Measurements from ENCODE around the gene ZNF524.

Gene ZNF524

DNA sequence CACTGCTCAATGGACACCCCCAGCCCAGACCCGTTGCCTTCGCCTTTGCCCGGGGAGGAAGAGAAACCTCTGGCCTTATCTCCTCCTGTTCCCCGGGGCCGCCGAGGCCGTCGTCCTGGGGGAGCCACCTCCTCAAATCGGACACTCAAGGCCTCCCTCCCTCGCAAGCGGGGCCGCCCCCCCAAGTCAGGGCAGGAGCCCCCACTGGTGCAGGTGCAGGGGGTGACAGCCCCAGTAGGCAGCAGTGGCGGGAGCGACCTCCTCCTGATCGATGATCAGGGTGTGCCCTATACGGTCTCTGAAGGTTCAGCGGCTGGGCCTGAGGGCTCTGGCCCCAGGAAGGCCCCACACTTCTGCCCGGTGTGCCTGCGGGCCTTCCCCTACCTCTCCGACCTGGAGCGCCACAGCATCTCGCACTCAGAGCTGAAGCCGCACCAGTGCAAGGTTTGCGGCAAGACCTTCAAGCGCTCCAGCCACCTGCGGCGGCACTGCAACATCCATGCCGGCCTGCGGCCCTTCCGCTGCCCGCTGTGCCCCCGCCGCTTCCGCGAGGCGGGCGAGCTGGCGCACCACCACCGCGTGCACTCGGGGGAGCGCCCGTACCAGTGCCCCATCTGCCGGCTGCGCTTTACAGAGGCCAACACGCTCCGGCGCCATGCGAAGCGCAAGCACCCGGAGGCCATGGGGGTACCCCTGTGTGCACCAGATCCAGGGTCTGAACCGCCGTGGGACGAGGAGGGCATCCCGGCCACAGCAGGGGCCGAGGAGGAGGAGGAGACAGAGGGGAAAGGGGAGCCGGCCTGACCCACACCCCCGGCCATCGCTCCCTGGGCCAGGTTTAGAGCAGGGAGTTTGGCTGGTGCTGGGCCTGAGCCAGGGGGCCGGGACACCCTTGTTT is 2.3 kb downstream of the ZNF524 start:
- no peak for DNase-seq (ENCODE audit: low read depth, low spot score)
- no peak overlapping the region for H3K4me3 ChIP-seq (ENCODE audit: low read length)
- WGBS (ENCODE audit: insufficient coverage, insufficient read length): no CpG with 5 or more reads among the region's 60 CpGs
- H3K9me3 ChIP-seq (ENCODE audit: control insufficient read depth, insufficient read depth, low read length): no peaks in the 10 kb centered on the region
- H3K27me3 ChIP-seq (ENCODE audit: control insufficient read depth, insufficient read depth, low read length): no peaks in the 10 kb centered on the region
- peaks cover 1% of the 10 kb centered on the region for H3K4me1 ChIP-seq (ENCODE audit: control insufficient read depth, insufficient read depth, low read length)
- H3K27ac ChIP-seq (ENCODE audit: low read length): no peak overlapping the region
- no peaks in the 10 kb centered on the region for H3K36me3 ChIP-seq (ENCODE audit: control insufficient read depth, insufficient read depth, low read length)

DNA sequence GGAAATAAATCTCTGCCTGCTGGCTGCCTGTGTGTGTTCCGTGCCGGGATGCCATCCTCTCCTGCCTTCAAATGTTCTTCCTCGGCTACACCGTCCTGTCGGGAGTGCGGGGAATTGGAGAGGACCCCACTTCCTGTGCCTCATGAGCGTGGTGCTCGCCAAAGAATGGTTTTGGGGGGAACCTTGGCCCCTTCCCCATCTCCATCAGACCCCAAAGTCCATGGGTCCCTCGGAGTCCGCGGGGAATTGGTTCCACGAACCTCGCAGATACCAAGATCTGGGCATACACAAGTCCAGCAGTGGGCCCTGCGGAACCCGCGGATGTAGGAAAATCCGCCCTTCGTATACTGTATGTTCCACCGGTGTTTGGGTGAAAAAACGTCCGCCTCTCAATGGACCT is 3.0 kb downstream of the ZNF524 start:
- Histone ChIP-seq H3K4me1 (ENCODE audit: control insufficient read depth, insufficient read depth, low read length) (peaks cover 1% of the 10 kb centered on the region; the same call in 1 of the 2 replicates), H3K36me3 (ENCODE audit: control insufficient read depth, insufficient read depth, low read length) (no peaks in the 10 kb centered on the region), H3K4me3 (ENCODE audit: low read length) (no peak overlapping the region), H3K9me3 (ENCODE audit: control insufficient read depth, insufficient read depth, low read length) (no peaks in the 10 kb centered on the region), H3K27me3 (ENCODE audit: control insufficient read depth, insufficient read depth, low read length) (no peaks in the 10 kb centered on the region), H3K27ac (ENCODE audit: low read length) (no peak overlapping the region)
- DNase-seq (ENCODE audit: low read depth, low spot score): no peak
- no CpG with 5 or more reads among the region's 21 CpGs for WGBS (ENCODE audit: insufficient coverage, insufficient read length)

DNA sequence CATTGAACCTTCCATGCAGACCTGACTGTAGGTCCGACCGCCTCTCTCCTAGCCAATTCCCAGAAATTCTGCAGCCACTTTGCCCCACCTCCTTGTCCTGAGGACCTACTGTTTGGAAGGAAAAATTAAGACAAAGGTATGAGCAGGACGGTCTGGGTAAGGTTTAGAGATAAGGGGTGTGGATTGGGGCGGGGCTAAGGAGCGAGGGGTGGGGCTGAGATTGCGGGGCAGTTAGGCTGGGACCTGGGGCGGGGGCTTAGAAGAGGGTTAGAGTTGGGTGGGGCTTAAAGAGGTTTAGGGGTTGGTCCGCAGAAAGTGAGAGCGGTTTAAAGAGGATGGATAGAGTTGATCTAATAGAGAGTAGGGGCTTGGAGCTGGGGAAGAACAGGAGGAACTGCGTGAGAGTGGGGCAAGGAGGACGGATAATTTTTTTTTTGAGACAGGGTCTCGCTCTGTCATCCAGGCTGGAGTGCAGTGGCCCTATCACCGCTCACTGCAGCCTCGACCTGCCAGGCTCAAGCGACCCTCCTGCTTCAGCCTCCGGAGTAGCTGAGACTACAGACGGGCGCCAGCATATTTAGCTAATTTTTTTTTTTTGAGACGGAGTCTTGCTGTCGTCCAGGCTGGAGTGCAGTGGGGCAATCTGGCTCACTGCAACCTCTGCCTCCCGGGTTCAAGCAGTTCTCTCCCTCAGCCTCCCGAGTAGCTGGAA is 3.6 kb downstream of the ZNF524 start:
- no peak for DNase-seq (ENCODE audit: low read depth, low spot score)
- no peaks in the 10 kb centered on the region for H3K27me3 ChIP-seq (ENCODE audit: control insufficient read depth, insufficient read depth, low read length)
- no peak overlapping the region for H3K27ac ChIP-seq (ENCODE audit: low read length)
- 100% methylated on average over 2 of the region's 22 CpGs for WGBS (ENCODE audit: insufficient coverage, insufficient read length)
- no peak overlapping the region for H3K4me3 ChIP-seq (ENCODE audit: low read length)
- H3K36me3 ChIP-seq (ENCODE audit: control insufficient read depth, insufficient read depth, low read length): no peaks in the 10 kb centered on the region
- no peaks in the 10 kb centered on the region for H3K9me3 ChIP-seq (ENCODE audit: control insufficient read depth, insufficient read depth, low read length)
- peaks cover 1% of the 10 kb centered on the region; the same call in 1 of the 2 replicates for H3K4me1 ChIP-seq (ENCODE audit: control insufficient read depth, insufficient read depth, low read length)

DNA sequence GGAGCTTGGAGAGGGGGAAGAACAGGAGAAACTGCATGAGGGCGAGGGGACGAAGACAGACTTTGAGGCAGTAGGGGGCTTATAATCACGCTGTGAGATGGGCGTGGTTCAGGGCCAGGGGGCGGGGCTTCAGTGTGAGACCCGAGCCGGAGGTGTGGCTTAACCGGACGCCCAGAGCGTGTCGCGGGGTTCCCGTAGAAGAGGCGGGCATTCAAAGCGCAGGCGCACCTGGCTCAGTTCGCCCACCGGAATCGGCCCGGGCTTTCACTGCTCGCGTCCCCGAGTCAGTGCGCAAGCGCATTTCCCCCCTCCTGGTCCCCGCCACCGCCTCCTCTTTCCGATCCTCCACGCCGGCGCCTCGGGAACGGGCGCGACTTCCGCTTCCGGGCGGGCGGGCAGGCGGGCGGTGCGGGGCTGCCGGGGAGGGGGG is 5.1 kb downstream of the ZNF524 start:
- DNase-seq (ENCODE audit: low read depth, low spot score): no peak
- Histone ChIP-seq H3K27me3 (ENCODE audit: control insufficient read depth, insufficient read depth, low read length) (no peaks in the 10 kb centered on the region), H3K4me3 (ENCODE audit: low read length) (peak overlapping the region; percentile 58; the same call in 1 of the 2 replicates), H3K36me3 (ENCODE audit: control insufficient read depth, insufficient read depth, low read length) (no peaks in the 10 kb centered on the region), H3K9me3 (ENCODE audit: control insufficient read depth, insufficient read depth, low read length) (no peaks in the 10 kb centered on the region), H3K27ac (ENCODE audit: low read length) (no peak overlapping the region), H3K4me1 (ENCODE audit: control insufficient read depth, insufficient read depth, low read length) (peaks cover 1% of the 10 kb centered on the region; the same call in 1 of the 2 replicates)
- no CpG with 5 or more reads among the region's 43 CpGs for WGBS (ENCODE audit: insufficient coverage, insufficient read length)

DNA sequence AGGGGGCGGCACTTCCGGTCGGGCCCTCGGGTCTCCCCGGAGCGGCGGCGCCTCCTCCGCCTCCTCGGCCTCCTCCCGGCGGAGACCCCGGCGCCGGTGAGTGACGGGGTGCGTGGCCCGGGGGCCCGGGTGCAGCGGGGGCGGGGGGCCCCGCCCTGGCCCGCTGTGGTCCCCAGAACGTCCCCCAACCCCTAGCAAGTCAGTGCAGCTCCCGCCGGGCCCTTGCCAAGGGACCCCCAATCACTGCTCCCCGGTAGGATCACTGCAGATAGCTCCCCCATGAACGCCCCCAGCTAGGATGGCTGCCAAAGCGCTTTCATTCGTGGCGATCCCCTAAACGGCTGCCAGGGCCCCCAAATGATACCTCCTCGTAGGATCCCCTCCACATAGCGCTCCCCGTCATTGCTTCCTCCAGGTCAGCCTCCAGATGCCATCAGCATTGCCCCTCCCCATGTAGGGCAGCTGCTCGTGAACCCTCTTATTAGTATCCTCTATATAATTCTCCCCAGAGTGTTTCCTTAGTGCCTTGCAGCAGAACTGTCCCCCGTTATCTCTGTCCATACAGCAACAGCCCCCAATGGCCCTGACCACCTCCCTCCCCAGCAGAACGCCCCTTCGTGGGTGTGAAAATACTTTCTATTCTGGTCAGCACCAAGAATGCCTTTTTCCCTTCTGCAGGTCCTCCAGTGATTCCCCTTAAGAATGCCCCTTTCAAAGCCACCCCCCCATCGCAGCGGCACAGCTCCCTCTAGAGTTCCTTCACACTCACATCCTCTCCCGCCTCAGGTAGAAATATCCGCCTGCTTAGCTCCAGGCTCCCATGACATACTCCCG is 5.8 kb downstream of the ZNF524 start, which contains the start of gene ZNF865:
TSS of gene ZNF865 (plus strand) at position 11 of the 834 bp plus-strand sequence. CDS start 7,972 bp downstream, outside the sequence.
- WGBS (ENCODE audit: insufficient coverage, insufficient read length): no CpG with 5 or more reads among the region's 44 CpGs
- H3K36me3 ChIP-seq (ENCODE audit: control insufficient read depth, insufficient read depth, low read length): no peaks in the 10 kb centered on the region
- no peak for DNase-seq (ENCODE audit: low read depth, low spot score)
- H3K9me3 ChIP-seq (ENCODE audit: control insufficient read depth, insufficient read depth, low read length): no peaks in the 10 kb centered on the region
- no peaks in the 10 kb centered on the region for H3K27me3 ChIP-seq (ENCODE audit: control insufficient read depth, insufficient read depth, low read length)
- no peak within 1 kb of the TSS for H3K27ac ChIP-seq (ENCODE audit: low read length)
- peak within 1 kb of the TSS; percentile 58 for H3K4me3 ChIP-seq (ENCODE audit: low read length)
- peaks cover 1% of the 10 kb centered on the region; the same call in 1 of the 2 replicates for H3K4me1 ChIP-seq (ENCODE audit: control insufficient read depth, insufficient read depth, low read length)

DNA sequence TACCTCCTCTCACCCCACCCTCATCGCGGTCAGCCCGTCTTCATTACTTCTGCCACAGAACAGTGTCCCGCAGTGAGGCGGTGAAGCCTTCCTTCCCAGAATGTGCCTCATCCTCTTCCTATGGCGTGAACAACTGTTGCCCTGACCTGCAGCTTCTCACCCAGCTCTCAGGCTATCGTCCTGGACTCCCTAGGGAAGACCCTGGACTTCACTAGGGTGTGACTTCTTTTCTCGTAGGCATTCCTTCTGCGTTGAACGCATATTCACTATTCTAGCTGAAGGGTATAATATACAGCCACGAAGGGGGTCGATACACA is 6.3 kb downstream of the ZNF524 start:
- DNase-seq (ENCODE audit: low read depth, low spot score): no peak
- Histone ChIP-seq H3K27me3 (ENCODE audit: control insufficient read depth, insufficient read depth, low read length) (no peaks in the 10 kb centered on the region), H3K9me3 (ENCODE audit: control insufficient read depth, insufficient read depth, low read length) (no peaks in the 10 kb centered on the region), H3K4me3 (ENCODE audit: low read length) (peak overlapping the region; percentile 58; the same call in 1 of the 2 replicates), H3K36me3 (ENCODE audit: control insufficient read depth, insufficient read depth, low read length) (no peaks in the 10 kb centered on the region), H3K27ac (ENCODE audit: low read length) (no peak overlapping the region), H3K4me1 (ENCODE audit: control insufficient read depth, insufficient read depth, low read length) (peaks cover 1% of the 10 kb centered on the region; the same call in 1 of the 2 replicates)
- no CpG with 5 or more reads among the region's 12 CpGs for WGBS (ENCODE audit: insufficient coverage, insufficient read length)

DNA sequence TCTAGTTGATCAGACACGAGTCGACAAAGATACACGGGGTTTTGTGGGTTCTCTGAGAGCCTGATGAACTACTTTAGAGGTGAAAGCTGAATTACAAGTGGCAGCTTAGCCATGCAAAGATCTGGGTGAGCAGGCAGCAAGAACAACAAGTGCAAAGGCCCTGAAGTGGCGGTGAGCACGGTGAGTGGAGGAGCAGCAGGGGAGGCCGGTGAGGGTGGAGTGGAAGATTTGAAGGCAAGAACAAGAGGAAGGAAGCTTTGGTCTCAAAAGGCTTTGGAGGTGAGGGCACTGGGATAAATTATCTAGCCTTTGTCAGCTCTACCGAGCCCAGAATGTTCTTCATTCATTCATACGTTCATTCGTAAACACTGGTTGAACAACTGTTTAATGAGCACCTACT is 6.7 kb downstream of the ZNF524 start:
- H3K4me1 ChIP-seq (ENCODE audit: control insufficient read depth, insufficient read depth, low read length): peaks cover 1% of the 10 kb centered on the region; the same call in 1 of the 2 replicates
- no peak overlapping the region for H3K4me3 ChIP-seq (ENCODE audit: low read length)
- no peak overlapping the region for H3K27ac ChIP-seq (ENCODE audit: low read length)
- H3K36me3 ChIP-seq (ENCODE audit: control insufficient read depth, insufficient read depth, low read length): no peaks in the 10 kb centered on the region
- DNase-seq (ENCODE audit: low read depth, low spot score): no peak
- no peaks in the 10 kb centered on the region for H3K9me3 ChIP-seq (ENCODE audit: control insufficient read depth, insufficient read depth, low read length)
- no peaks in the 10 kb centered on the region for H3K27me3 ChIP-seq (ENCODE audit: control insufficient read depth, insufficient read depth, low read length)
- no CpG with 5 or more reads among the region's 9 CpGs for WGBS (ENCODE audit: insufficient coverage, insufficient read length)

DNA sequence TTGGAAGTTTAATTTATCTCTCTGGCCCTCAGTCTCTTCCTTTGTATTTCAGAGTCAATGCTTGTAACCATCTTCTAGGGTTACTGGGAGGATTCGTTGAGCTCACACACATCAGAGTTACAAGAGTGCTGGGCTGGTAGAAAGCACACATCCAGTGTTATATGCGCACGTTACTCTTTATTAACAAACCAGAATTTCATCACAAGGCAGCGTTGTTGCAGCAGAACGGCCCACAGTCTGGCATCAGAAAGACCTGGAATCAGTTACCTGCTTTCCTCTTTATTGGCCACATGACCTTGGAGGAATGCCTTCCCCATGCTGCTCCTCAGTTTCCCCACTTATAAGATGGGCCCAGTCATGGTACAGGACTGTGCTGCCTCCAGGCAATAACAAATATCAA is 9.2 kb downstream of the ZNF524 start:
- no CpG with 5 or more reads among the region's 5 CpGs for WGBS (ENCODE audit: insufficient coverage, insufficient read length)
- Histone ChIP-seq H3K4me3 (ENCODE audit: low read length) (no peak overlapping the region), H3K36me3 (ENCODE audit: control insufficient read depth, insufficient read depth, low read length) (peaks cover 5% of the 10 kb centered on the region; the same call in 1 of the 2 replicates), H3K27ac (ENCODE audit: low read length) (no peak overlapping the region), H3K4me1 (ENCODE audit: control insufficient read depth, insufficient read depth, low read length) (no peaks in the 10 kb centered on the region), H3K9me3 (ENCODE audit: control insufficient read depth, insufficient read depth, low read length) (no peaks in the 10 kb centered on the region), H3K27me3 (ENCODE audit: control insufficient read depth, insufficient read depth, low read length) (no peaks in the 10 kb centered on the region)
- DNase-seq (ENCODE audit: low read depth, low spot score): no peak

DNA sequence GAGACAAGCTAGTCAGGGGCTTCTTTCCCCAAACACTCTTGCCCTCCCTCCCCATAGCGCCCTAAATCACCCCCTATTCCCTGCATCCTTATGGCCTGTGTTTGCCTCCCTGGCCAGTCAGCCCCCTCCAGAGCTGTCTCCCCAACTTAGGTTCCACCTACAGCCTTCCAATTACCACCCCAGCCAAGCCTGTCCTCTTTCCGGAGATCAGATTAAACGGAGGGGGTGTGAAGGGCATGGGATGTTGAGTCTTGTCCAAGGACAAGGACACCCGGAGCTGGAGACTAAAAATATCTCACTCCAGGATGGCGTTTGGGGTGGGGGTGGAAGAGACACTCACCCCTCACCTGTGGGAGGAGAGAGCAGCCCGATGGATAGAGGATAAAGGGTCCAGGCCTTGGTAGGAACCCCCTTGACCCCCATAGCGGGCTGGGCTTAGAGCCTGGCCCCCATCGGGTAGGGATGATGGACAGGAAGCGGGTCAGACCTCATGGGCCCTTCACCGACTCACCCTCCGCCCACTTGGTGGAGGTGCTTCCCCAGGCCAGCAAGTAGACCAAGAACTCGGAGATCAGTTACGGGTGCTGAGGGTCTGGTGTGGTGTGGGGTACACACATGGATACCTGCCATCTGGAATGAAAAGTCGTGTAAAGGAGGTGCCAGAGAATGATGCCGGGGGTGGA is 11.4 kb downstream of the ZNF524 start:
- Histone ChIP-seq H3K36me3 (ENCODE audit: control insufficient read depth, insufficient read depth, low read length) (peaks cover 23% of the 10 kb centered on the region), H3K4me3 (ENCODE audit: low read length) (no peak overlapping the region), H3K27ac (ENCODE audit: low read length) (no peak overlapping the region)

More for the DNA sequence above, 11.4 kb downstream of the ZNF524 start:
- H3K4me1 ChIP-seq (ENCODE audit: control insufficient read depth, insufficient read depth, low read length): no peaks in the 10 kb centered on the region
- no peaks in the 10 kb centered on the region for H3K9me3 ChIP-seq (ENCODE audit: control insufficient read depth, insufficient read depth, low read length)
- H3K27me3 ChIP-seq (ENCODE audit: control insufficient read depth, insufficient read depth, low read length): no peaks in the 10 kb centered on the region
- no peak for DNase-seq (ENCODE audit: low read depth, low spot score)
- no CpG with 5 or more reads among the region's 15 CpGs for WGBS (ENCODE audit: insufficient coverage, insufficient read length)
